SU-DHL-6 (cell line): ENCODE data around the gene SLC39A11.

Experiments
- H2AFZ ChIP-seq: fragments of 200-600 bp; sonication (generic); 2 replicates; pipeline ENCODE4 v1.6.1; 2014; ENCODE audit warnings: low read depth, mild to moderate bottlenecking, moderate library complexity, mixed read lengths, antibody characterized with exemption, low read length; ENCODE audit not compliant: severe bottlenecking
- H3F3A ChIP-seq: fragments of 200-600 bp; shearing (Covaris generic); 2 replicates; pipeline ENCODE4 v1.6.0; 2016; ENCODE audit warnings: antibody characterized with exemption, mild to moderate bottlenecking; ENCODE audit not compliant: insufficient read depth
- H3K27ac ChIP-seq: fragments of 200-600 bp; sonication (generic); 2 replicates; pipeline ENCODE4 v1.5.1; 2016; ENCODE audit warnings: low read depth, mild to moderate bottlenecking, low read length, moderate library complexity, mixed read lengths
- H3K27me3 ChIP-seq: fragments of 200-600 bp; sonication (generic), shearing (Covaris generic); 2 replicates; pipeline ENCODE4 v1.6.0; 2014; ENCODE audit warnings: mild to moderate bottlenecking, low read length
- H3K36me3 ChIP-seq: fragments of 200-600 bp; sonication (generic); 2 replicates; pipeline ENCODE4 v1.6.1; 2014; ENCODE audit warnings: mild to moderate bottlenecking, low read length, mixed read lengths
- H3K4me2 ChIP-seq: fragments of 300-600, 200-600 bp; shearing (Covaris generic), sonication (generic); 2 replicates; pipeline ENCODE4 v1.6.0; 2014; ENCODE audit warnings: low read length, low read depth, mild to moderate bottlenecking; ENCODE audit not compliant: poor library complexity, severe bottlenecking
- H3K4me3 ChIP-seq: fragments of 200-600 bp; sonication (generic); 2 replicates; pipeline ENCODE4 v1.5.1; 2014; ENCODE audit warnings: antibody characterized with exemption, low read length, mild to moderate bottlenecking, mixed read lengths; ENCODE audit not compliant: insufficient read depth, poor library complexity, severe bottlenecking
- H3K79me2 ChIP-seq: fragments of 200-600 bp; sonication (generic); 2 replicates; pipeline ENCODE4 v1.6.1; 2014; ENCODE audit warnings: mild to moderate bottlenecking, low read length, moderate library complexity; ENCODE audit not compliant: insufficient read depth
- H3K9ac ChIP-seq: fragments of 200-600 bp; sonication (generic); 2 replicates; pipeline ENCODE4 v1.7.0; 2014; ENCODE audit warnings: mild to moderate bottlenecking, low read length
- H3K9me2 ChIP-seq: fragments of 200-600 bp; sonication (generic); replicated peaks from 2 replicates; pipeline ENCODE4 v1.6.1; 2014; ENCODE audit warnings: low read length; ENCODE audit not compliant: insufficient read depth
- H3K9me3 ChIP-seq: fragments of 200-600 bp; sonication (generic); 2 replicates; pipeline ENCODE4 v1.6.1; 2014; ENCODE audit warnings: low read length, mixed read lengths; ENCODE audit not compliant: insufficient read depth
- H4K20me1 ChIP-seq: fragments of 200-600 bp; sonication (generic); 2 replicates; pipeline ENCODE4 v1.6.1; 2014; ENCODE audit warnings: low read depth, mild to moderate bottlenecking, antibody characterized with exemption, low read length, moderate library complexity, mixed read lengths
- CTCF ChIP-seq: fragments of 200-600 bp; sonication (generic); IDR thresholded peaks from one replicate; pipeline ENCODE4 v1.5.1; 2017; ENCODE audit warnings: antibody characterized with exemption, mild to moderate bottlenecking, low read length, moderate library complexity; ENCODE audit not compliant: insufficient read depth, poor library complexity, severe bottlenecking
- EZH2phosphoT487 ChIP-seq: fragments of 200-600 bp; sonication (generic), shearing (Covaris generic); conservative IDR thresholded peaks from 2 replicates; pipeline ENCODE4 v1.6.1; 2018; ENCODE audit warnings: mild to moderate bottlenecking, antibody characterized with exemption, low read length, moderate library complexity, mixed read lengths

The SLC39A11 gene

DNA sequence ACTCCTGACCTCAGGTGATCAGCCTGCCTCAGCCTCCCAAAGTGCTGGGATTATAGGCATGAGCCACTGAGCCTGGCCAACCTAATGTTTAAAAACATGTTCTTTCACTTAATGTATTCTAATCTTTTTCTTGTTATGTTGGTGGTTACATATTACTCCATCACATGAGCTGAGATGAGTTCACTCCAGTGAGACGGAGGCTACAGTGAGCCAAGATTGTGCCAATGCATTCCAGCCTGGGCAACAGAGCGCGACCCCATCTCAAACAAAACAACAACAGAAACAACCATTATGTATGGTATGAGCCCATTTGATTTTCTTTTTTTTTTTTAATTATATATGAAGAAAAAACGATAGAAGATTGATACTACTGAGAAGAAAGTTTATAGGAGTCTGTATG lies 39.6 kb downstream of the SLC39A11 start:
- TF ChIP-seq EZH2phosphoT487, result no peak
- no peak for TF ChIP-seq CTCF
- 0 out of 2 replicates have a peak, but pooled peaks cover 3% of the 10 kb centered on the region for H3K79me2 ChIP-seq
- H3F3A ChIP-seq, result no peaks in the 10 kb centered on the region
- H3K9me2 ChIP-seq, result no peaks in the 10 kb centered on the region
- H3K27me3 ChIP-seq, result no peaks in the 10 kb centered on the region
- H4K20me1 ChIP-seq, result no peaks in the 10 kb centered on the region
- no peak overlapping the region for H3K27ac ChIP-seq
- H3K9ac ChIP-seq, result no peak overlapping the region
- H3K36me3 ChIP-seq, result no peaks in the 10 kb centered on the region
- no peak overlapping the region for H3K4me2 ChIP-seq
- H3K9me3 ChIP-seq, result no peaks in the 10 kb centered on the region
- no peak overlapping the region for H2AFZ ChIP-seq
- no peak overlapping the region for H3K4me3 ChIP-seq

GRCh38 chr17:73050797-73051196 lies 41.7 kb downstream of the SLC39A11 start:
- H3K36me3 ChIP-seq, result no peaks in the 10 kb centered on the region
- H4K20me1 ChIP-seq, result no peaks in the 10 kb centered on the region
- H3K27me3 ChIP-seq, result no peaks in the 10 kb centered on the region
- no peak overlapping the region for H3K9ac ChIP-seq
- no peak overlapping the region for H3K27ac ChIP-seq
- no peaks in the 10 kb centered on the region for H3K9me2 ChIP-seq
- H2AFZ ChIP-seq, result no peak overlapping the region
- H3F3A ChIP-seq, result no peaks in the 10 kb centered on the region
- no peak overlapping the region for H3K4me3 ChIP-seq
- TF ChIP-seq CTCF, result no peak
- no peak for TF ChIP-seq EZH2phosphoT487
- H3K4me2 ChIP-seq, result no peak overlapping the region
- H3K79me2 ChIP-seq, result 0 out of 2 replicates have a peak, but pooled peaks cover 3% of the 10 kb centered on the region
- no peaks in the 10 kb centered on the region for H3K9me3 ChIP-seq

- Histone ChIP-seq H3K9me3 (no peaks in the 10 kb centered on the region), H4K20me1 (no peaks in the 10 kb centered on the region), H3K4me3 (no peak overlapping the region), H3K4me2 (no peak overlapping the region), H3K36me3 (no peaks in the 10 kb centered on the region), H3K9me2 (no peaks in the 10 kb centered on the region), H3K27ac (no peak overlapping the region), H3K27me3 (no peaks in the 10 kb centered on the region), H3F3A (no peaks in the 10 kb centered on the region), H2AFZ (no peak overlapping the region), H3K9ac (no peak overlapping the region), H3K79me2 (peaks cover 3% of the 10 kb centered on the region; the same call in 1 of the 2 replicates)
- TF ChIP-seq CTCF (no peak), EZH2phosphoT487 (no peak)
Observed at GRCh38 chr17:73048170-73048569, 44.3 kb downstream of the SLC39A11 start.
